CD4-positive, alpha-beta T cell treated with Interferon gamma for 1 hour (primary cell): ENCODE data around the gene FFAR4.

Source experiments
- DNase-seq: peaks from one replicate; pipeline ENCODE4 v3.0.0-alpha.2; 2020

Gene FFAR4

GRCh38 chr10:93601146-93601773, 34.8 kb downstream of the FFAR4 start, which contains the start of gene RBP4:
Gene RBP4, minus strand, starts transcription at chr10:93601235. Its CDS starts 207 bp downstream, at chr10:93601028.
- DNase-seq: no peak

GRCh38 chr10:93601774-93602162, 35.3 kb downstream of the FFAR4 start:
- no peak for DNase-seq

GRCh38 chr10:93603023-93603422, 36.6 kb downstream of the FFAR4 start:
- no peak for DNase-seq

- DNase-seq: no peak
Measured at GRCh38 chr10:93604146-93604545, 37.7 kb downstream of the FFAR4 start.

- DNase-seq: no peak
Measured at GRCh38 chr10:93608421-93608820, 42.0 kb downstream of the FFAR4 start.

- DNase-seq: no peak
Measured at GRCh38 chr10:93612311-93612710, 45.8 kb downstream of the FFAR4 start, which contains the start of gene PDE6C. Gene PDE6C, plus strand, starts transcription at chr10:93612537. Its CDS starts 189 bp downstream, at chr10:93612726.

GRCh38 chr10:93613126-93613525, 46.7 kb downstream of the FFAR4 start:
- no peak for DNase-seq

GRCh38 chr10:93614101-93614825, 47.8 kb downstream of the FFAR4 start:
- DNase-seq: no peak

GRCh38 chr10:93615576-93616235, 49.2 kb downstream of the FFAR4 start:
- DNase-seq: no peak

- DNase-seq: no peak
Measured at GRCh38 chr10:93620925-93621324, 54.5 kb downstream of the FFAR4 start.

- no peak for DNase-seq
Measured at GRCh38 chr10:93622942-93623341, 56.5 kb downstream of the FFAR4 start.

GRCh38 chr10:93628858-93629257, 62.4 kb downstream of the FFAR4 start:
- no peak for DNase-seq

GRCh38 chr10:93629647-93630305, 63.3 kb downstream of the FFAR4 start:
- DNase-seq: no peak

GRCh38 chr10:93630625-93631557, 64.4 kb downstream of the FFAR4 start:
- no peak for DNase-seq
